Subcutaneous abdominal adipose tissue (tissue), 5 donors: ENCODE results near the gene WFDC8.
"Not testable (repeated sequence)": the region's sequence is repeated elsewhere in the genome, so short reads cannot be mapped to it uniquely, and the experiment has no call there.

Source experiments
- H3K27ac ChIP-seq: one replicate; pipeline ENCODE4 v1.7.0; 2013; ENCODE audit warnings: low read depth, mild to moderate bottlenecking, inconsistent platforms, low read length, moderate library complexity
- H3K27me3 ChIP-seq, 5 donors: one replicate each; pipeline ENCODE4 v1.7.0; 2013; ENCODE audit warnings: low read length in 5 of 5, inconsistent platforms in 1 of 5; ENCODE audit not compliant: control insufficient read depth in 5 of 5, insufficient read depth in 4 of 5
- H3K36me3 ChIP-seq, 5 donors: one replicate each; pipeline ENCODE4 v1.7.0; 2013; ENCODE audit warnings: low read length in 5 of 5; ENCODE audit not compliant: control insufficient read depth in 5 of 5, insufficient read depth in 5 of 5
- H3K4me1 ChIP-seq, 5 donors: one replicate each; pipeline ENCODE4 v1.7.0; 2013; ENCODE audit warnings: low read length in 5 of 5, mild to moderate bottlenecking in 3 of 5, moderate library complexity in 1 of 5; ENCODE audit not compliant: control insufficient read depth in 5 of 5, insufficient read depth in 5 of 5
- H3K4me3 ChIP-seq, 5 donors: one replicate each; pipeline ENCODE4 v1.7.0; 2013; ENCODE audit warnings: low read length in 5 of 5, low read depth in 1 of 5
- H3K9ac ChIP-seq, 5 donors: one replicate each; pipeline ENCODE4 v1.7.0; 2013; ENCODE audit warnings: low read length in 5 of 5, mild to moderate bottlenecking in 4 of 5, moderate library complexity in 3 of 5
- H3K9me3 ChIP-seq, 5 donors: one replicate each; pipeline ENCODE4 v1.7.0; 2013; ENCODE audit warnings: low read length in 5 of 5; ENCODE audit not compliant: control insufficient read depth in 5 of 5
- donor health status: healthy.
- donor health status: healthy.
- donor health status: healthy.
- donor health status: healthy.
- donor health status: healthy.

WFDC8 gene

DNA sequence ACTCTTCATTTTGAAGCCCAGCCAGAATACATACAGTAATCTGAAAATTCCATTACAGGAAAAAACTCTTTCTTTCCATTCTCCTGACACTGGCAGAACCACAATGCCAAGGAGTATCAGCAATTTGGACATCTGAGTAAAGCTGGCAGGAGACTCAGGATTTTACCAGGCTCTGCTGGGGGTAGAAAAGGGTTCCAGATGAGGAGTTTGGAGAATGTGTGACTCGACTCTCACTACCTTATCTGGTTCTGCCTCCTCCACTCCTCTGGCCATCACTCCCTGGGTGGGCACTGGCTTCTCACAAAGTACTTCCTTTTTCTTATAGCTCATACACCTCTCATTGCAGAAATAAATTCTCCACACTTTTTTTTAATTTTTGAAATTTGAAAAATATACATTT lies 10.6 kb upstream of the WFDC8 start:
- no peaks in the 10 kb centered on the region for H3K27me3 ChIP-seq
- no peak overlapping the region for H3K4me3 ChIP-seq
- H3K9me3 ChIP-seq = peaks cover 0 to 6% (median 0%) of the 10 kb centered on the region in 5 donors
- no peaks in the 10 kb centered on the region for H3K4me1 ChIP-seq
- no peak overlapping the region for H3K27ac ChIP-seq
- H3K9ac ChIP-seq = no peak overlapping the region
- no peaks in the 10 kb centered on the region for H3K36me3 ChIP-seq

DNA sequence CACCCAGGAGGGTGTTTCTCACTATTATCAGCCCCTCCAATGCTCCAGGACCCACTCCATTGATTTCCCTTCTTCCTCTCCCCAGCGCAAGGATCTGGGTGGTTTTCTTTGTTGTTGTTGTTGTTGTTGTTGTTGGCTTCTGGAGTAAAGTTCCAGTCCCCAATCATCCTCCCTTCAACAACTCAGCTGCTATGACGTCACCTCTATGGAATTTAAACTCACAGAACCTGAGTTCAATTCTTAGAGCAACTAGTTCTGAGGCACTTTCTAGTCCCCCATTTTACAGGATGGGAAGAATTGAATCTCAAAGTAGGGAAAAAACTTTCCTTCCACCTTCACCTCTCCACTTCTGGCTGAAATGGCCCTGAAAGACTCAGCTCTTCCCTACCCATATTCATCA lies 9.7 kb upstream of the WFDC8 start:
- no peaks in the 10 kb centered on the region for H3K36me3 ChIP-seq
- no peak overlapping the region for H3K9ac ChIP-seq
- no peaks in the 10 kb centered on the region for H3K27me3 ChIP-seq
- H3K4me1 ChIP-seq = no peaks in the 10 kb centered on the region
- H3K9me3 ChIP-seq = peaks cover 0 to 6% (median 0%) of the 10 kb centered on the region in 5 donors
- H3K4me3 ChIP-seq = no peak overlapping the region
- no peak overlapping the region for H3K27ac ChIP-seq

DNA sequence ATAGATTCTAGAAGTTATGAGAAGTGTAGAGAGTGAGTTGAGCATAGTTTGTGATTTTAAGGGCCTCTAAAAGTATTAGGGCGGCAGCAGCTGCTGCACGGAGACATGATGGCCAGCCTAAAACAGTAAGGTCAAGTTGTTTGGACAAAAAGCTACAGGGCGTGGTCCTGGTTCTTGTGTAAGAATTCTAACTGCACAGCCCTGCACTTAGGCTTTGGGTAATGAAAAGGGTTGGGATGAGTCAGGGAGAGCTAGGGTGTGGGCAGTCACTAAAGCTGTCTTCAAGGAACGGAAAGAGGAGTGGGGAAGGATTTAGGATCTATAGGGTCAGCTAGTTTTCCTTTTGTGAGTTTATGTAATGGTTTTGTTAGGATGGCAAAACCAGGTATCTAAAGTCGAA lies 6.9 kb upstream of the WFDC8 start:
- not testable (repeated sequence) for H3K4me3 ChIP-seq, H3K9ac ChIP-seq, H3K27ac ChIP-seq, H3K4me1 ChIP-seq, H3K9me3 ChIP-seq, H3K27me3 ChIP-seq, H3K36me3 ChIP-seq

DNA sequence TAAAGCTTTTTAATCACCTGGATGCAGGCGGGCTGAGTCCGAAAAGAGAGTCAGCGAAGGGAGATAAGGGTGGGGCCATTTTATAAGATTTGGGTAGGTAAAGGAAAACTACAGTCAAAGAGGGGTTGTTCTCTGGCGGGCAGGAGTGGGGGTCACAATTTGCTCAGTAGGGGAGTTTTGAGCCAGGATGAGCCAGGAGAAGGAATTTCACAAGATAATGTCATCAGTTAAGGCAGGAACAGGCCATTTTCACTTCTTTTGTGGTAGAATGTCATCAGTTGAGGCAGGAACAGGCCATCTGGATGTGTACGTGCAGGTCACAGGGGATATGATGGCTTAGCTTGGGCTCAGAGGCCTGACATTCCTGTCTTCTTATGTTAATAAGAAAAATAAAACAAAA lies 5.2 kb upstream of the WFDC8 start:
- not testable (repeated sequence) for H3K9me3 ChIP-seq, H3K4me1 ChIP-seq, H3K4me3 ChIP-seq, H3K27me3 ChIP-seq, H3K36me3 ChIP-seq, H3K9ac ChIP-seq, H3K27ac ChIP-seq

DNA sequence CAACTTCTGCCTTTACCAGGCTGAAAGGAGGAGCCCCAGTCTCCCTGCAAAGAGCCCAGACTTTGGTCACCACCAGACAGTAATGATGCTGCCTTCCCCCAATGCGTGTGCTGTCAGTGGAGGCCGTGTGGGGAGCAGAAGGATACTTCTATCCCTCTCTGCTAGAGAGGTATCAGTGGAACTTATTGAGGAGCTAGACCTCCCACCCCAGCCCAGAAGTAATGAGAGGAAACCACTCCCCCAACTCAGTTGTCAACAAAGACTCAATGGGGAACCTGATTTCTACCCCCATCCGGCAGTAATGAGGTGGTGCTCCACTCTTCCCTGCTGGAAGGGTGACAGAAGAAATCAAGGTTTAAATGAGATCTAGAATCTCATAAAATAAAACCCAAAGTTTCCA lies 4.4 kb upstream of the WFDC8 start:
- Histone ChIP-seq H3K9me3 (no peaks in the 10 kb centered on the region), H3K27me3 (peaks cover 0 to 12% (median 3%) of the 10 kb centered on the region in 5 donors), H3K4me1 (no peaks in the 10 kb centered on the region), H3K4me3 (no peak overlapping the region), H3K36me3 (no peaks in the 10 kb centered on the region), H3K9ac (no peak overlapping the region), H3K27ac (no peak overlapping the region)

DNA sequence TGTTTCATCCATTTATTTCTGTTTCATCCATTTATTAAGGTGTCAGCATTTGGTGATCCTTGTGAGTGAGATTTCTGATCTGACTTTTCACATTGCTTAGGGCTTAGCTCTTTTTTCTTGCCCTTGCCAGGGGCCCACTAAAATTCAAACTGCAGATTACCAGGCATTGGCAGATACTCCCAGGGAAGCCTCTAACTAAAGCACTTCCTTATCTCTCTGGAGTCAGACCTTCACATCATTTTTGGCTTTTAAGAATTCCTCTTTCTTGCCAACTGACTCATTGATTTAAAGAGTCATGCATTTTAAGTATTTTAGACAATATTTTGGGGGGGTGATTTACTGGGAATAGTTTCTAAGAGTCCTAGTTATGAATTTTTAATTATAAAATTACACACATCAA lies 2.6 kb upstream of the WFDC8 start:
- Histone ChIP-seq H3K4me1 (no peaks in the 10 kb centered on the region), H3K27me3 (peaks cover 0 to 12% (median 3%) of the 10 kb centered on the region in 5 donors), H3K27ac (no peak overlapping the region), H3K9me3 (no peaks in the 10 kb centered on the region), H3K36me3 (no peaks in the 10 kb centered on the region), H3K9ac (no peak overlapping the region), H3K4me3 (no peak overlapping the region)

DNA sequence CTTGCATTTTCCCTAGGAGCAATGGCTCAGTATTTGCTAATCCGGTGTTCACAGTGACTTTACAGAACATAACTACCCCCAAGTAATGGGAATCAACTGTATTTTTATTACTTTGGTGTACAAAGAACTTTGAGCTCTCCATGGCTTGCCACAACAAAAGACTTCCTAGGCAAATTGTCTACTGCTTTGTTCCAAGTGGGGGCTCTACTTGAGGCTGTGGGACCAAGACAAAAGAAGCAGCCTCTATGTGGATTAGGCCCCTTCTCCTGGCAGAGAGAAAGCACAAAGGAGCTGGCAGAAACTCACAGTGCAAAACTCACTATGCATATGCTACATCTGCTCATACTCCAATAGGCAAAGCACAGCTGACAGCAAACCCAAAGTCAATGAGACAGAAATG lies 853 bp downstream of the WFDC8 start:
- Histone ChIP-seq H3K4me3 (no peak overlapping the region), H3K9ac (no peak overlapping the region), H3K27me3 (peaks cover 0 to 8% (median 0%) of the 10 kb centered on the region in 5 donors), H3K36me3 (no peaks in the 10 kb centered on the region), H3K9me3 (no peaks in the 10 kb centered on the region), H3K27ac (no peak overlapping the region), H3K4me1 (no peaks in the 10 kb centered on the region)

DNA sequence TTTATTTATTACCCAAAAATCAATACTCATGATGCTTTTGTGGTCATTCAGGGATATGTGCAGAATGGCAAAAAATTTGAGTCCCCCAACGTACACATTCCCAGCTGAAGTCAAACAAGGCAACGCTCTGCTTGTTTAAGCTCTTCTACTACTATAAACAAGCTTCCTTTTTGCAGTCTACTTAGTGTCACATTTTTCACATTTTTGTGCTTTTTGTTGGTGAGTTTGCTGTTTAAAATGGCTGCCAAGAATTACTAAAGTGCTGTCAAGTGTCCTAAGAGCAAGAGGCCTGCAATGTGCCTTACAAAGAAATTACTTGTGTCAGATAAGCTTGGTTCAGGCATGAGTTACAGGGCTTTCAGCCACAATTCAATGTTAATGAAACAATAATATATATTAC lies 2.1 kb downstream of the WFDC8 start:
- Histone ChIP-seq H3K9me3 (no peaks in the 10 kb centered on the region), H3K36me3 (no peaks in the 10 kb centered on the region), H3K4me1 (no peaks in the 10 kb centered on the region), H3K27ac (no peak overlapping the region), H3K4me3 (no peak overlapping the region), H3K27me3 (peaks cover 0 to 5% (median 0%) of the 10 kb centered on the region in 5 donors), H3K9ac (no peak overlapping the region)

DNA sequence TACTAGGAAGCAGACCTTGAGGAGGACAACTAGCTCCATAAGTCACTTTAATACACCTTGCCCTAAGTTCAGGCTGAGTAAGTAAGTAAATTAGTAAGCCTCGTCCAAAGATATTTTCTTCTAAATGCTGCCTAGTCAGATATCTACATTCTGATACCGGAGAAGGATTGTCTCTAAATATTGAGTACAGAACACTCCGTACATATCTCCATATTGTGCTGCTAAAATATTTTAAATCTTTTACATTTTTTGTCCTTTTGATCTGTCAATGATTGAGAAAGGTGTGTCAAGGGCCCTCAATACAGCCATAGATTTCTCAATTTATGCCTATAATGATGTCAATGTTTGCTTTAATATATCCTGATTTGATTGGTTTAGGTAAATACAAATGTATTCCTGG lies 3.2 kb downstream of the WFDC8 start:
- Histone ChIP-seq H3K36me3 (no peaks in the 10 kb centered on the region), H3K4me1 (no peaks in the 10 kb centered on the region), H3K27ac (no peak overlapping the region), H3K4me3 (no peak overlapping the region), H3K9ac (no peak overlapping the region), H3K27me3 (peaks cover 0 to 5% (median 0%) of the 10 kb centered on the region in 5 donors), H3K9me3 (no peaks in the 10 kb centered on the region)

DNA sequence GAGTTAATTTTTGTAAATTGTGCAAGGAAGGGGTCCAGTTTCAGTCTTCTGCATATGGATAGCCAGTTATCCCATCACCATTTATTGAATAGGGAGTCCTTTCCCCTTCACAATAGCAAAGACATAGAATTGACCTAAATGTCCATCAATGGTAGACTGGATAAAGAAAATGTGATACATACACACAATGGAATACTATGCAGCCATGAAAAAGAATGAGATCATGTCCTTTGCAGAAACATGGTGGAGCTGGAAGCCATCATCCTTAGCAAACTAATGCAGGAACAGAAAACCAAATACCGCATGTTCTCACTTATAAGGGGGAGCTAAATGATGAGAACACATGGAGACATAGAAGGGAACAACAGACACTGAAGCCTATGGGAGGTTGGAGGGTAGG lies 9.4 kb downstream of the WFDC8 start:
- not testable (repeated sequence) for H3K27ac ChIP-seq, H3K4me1 ChIP-seq, H3K4me3 ChIP-seq, H3K27me3 ChIP-seq, H3K36me3 ChIP-seq, H3K9ac ChIP-seq, H3K9me3 ChIP-seq

DNA sequence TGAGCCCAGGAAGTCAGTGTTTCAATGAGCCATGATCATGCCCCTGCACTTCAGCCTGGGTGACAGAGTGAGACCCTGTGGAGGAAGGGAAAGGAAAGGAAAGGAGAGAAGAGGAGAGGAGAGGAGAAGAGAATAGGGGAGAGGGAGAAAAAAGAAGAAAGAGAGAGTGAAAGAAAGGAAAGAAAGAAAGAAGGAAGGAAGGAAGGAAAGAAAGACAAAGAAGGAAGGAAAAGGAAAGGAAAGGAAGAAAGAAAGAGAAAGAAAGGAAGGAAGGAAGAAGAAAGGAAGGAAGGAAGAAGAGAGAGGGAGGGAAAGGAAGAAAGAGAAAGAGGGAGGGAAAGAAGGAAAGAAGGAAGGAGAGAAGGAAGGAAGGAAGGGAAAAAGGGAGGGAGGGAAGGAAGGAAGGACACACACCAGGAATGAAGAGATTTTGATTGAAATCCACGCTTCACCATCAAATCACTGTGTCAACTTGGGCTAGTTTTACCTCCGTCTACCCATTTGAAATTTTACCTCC lies 14.3 kb downstream of the WFDC8 start:
- Histone ChIP-seq H3K36me3 (no peaks in the 10 kb centered on the region), H3K4me1 (no peaks in the 10 kb centered on the region), H3K27ac (no peak overlapping the region)

More for the DNA sequence above, 14.3 kb downstream of the WFDC8 start:
- H3K4me3 ChIP-seq = no peak overlapping the region
- peaks cover 0 to 8% (median 4%) of the 10 kb centered on the region in 5 donors for H3K27me3 ChIP-seq
- H3K9ac ChIP-seq = no peak overlapping the region
- no peaks in the 10 kb centered on the region for H3K9me3 ChIP-seq
